GM21390 (cell line): Measurements from ENCODE around the gene PPM1G.

Experiments used
- ATAC-seq: cut with Tn5 transposase; IDR thresholded peaks from one replicate; pipeline ENCODE4 v1.9.1; 2021; ENCODE audit not compliant: unreplicated experiment

PPM1G gene

DNA sequence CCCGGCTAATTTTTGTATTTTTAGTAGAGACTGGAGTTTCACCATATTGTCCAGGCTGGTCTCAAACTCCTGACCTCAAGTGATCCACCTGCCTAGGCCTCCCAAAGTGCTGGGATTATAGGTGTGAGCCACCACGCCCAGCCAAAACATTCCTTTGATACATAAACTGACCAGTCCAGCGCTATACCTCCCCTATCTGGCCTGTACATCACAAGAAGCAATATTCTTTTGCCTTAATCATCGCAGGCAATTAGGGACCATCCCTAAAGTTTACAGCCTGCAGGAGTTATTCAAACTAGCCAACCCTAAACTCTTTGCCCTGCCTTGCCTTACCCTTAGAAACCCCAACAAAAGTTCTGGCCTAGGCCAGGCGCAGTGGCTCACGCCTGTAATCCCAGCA is 6.8 kb upstream of the PPM1G start:
- no peak for ATAC-seq

DNA sequence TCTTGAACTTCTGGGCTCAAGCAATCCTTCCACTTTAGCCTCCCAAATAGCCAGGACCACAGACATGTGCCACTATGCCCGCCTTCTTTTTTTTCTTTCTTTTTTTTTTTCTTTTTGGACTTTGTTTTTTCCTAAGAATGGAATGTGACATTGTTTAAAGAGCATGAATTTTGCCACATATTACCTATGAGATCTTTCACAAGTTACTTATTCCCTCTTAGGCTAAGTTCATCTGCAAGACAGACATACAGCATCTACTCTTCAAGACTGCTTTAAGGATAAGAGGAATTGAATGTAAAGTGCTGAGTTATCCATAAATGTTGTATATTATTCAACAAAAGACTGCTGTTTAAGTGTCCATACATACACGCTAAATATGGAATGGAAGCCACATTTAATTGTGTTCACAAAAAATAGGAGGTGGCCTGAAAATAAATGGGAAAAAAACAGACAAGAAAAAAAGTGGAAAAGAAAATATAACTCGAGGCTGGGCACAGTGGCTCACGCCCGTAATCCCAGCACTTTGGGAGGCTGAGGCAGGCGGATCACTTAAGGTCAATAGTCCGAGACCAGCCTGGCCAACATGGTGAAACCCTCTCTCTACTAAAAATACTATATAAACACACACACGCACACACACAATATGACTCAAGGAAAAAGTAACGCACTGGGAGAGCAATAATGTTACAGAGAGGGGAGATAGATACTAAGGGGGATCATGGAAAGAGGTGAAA is 3.2 kb upstream of the PPM1G start:
- ATAC-seq: no peak

DNA sequence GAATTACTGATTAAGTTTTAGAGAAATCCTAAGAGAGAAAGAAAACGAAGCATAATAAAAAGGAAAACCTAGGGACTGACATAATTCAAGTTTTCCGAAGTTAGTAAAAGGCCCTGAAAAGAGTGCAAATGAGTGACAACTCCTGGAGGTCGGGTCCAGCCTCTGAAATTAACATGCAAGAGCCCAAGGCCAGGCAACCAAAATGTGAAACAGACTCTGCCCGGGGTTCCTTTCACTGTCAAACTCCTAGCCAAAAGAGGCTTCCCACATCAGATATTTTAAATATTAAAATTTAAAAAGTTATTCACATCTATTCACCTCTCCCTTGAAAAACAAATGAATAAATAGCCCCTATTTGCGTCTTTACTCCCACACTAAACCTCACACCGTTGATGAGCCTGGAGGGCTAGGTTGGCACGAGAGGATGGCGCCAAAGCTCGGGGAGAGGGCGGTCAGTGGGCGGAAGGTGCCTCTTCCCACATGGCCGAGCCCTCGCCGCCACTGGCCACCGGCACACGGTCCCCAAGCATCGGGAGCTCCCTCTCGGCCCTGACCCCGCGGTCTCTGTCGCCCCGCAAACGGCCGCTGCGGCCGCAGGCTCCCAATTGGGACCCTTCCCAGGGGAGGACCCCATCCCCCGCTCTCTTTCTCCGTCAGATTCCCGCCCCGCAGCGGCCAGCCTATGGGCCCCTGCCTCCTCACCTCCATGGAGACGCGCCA is 630 bp downstream of the PPM1G start:
- ATAC-seq: peak; percentile 20

DNA sequence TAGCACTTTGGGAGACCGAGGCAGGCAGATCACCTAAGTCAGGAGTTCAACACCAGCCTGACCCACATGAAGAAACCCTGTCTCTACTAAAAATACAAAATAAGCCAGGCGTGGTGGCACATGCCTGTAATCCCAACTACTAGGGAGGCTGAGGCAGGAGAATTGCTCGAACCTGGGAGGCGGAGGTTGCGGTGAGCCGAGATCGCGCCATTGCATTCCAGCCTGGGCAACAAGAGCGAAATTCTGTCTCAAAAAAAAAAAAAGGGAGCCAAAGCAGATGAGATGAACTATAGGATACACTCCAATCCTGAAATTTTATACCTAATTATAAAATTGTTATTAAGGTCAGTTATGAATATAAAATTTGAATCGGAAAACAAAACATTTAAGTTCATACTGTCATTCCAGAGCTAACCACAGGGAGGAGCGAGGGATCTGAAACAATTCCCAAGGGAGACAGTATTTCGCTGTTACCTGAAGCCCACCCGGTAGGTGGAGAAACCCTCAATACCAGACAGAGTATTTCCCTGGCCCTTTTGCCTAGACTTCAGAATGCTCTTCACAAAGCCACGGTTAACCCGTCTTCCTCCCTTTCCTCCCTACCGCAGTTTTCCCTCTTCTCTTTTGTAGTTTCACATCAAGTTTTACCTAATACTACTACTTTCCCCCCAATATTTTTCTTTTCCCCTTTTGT is 1.4 kb downstream of the PPM1G start:
- ATAC-seq: no peak

DNA sequence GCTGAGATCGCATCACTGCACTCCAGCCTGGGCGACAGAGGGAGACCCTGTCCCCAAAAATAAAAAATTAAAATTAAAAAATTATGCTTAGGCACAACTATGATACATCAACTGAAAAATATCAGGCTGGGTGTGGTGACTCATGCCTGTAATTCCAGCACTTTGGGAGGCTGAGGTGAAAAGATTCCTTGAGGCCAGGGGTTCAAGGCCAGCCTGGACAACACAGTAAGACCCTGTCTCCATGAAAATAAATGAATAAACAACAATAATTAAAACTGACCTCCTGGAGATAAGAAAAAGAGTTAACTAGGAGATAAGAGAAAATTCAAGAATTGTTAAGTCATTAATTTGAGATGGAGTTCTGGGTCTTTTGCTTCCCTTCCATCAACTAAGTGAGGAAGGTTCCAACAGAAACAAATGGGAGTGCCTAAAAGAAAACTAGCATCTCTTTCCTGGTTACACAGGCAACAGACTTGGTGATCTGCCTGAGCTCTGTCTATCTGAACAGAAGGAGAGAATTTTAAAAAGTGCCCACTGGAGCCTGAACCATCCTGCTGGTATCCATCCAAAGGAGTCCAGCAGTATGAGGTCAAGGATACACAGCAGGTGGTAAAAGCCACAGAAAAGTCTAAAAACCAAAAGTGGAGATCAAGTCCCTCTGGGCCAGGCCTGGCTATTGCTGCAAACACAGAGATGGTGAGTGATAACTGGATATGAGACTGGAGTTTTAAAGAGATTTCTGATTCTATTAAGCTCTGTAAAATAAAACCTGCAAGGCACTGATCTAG is 8.8 kb downstream of the PPM1G start:
- ATAC-seq: no peak

DNA sequence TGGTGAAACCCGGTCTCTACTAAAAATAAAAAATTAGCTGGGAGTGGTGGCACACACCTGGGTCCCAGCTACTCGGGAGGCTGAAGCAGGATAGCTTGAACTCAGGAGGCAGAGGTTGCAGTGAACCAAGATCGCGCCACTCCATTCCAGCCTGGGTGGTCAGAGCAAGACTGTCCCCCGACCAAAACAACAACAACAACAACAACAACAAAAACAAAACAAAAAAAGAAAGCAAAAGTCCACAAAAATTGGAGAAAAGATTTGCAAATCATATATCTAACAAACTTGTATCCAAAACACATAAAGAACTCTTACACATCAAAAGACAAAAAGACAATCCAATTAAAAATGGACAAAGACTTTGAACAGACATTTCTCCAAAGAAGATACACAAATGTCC is 10.4 kb downstream of the PPM1G start:
- ATAC-seq: no peak

DNA sequence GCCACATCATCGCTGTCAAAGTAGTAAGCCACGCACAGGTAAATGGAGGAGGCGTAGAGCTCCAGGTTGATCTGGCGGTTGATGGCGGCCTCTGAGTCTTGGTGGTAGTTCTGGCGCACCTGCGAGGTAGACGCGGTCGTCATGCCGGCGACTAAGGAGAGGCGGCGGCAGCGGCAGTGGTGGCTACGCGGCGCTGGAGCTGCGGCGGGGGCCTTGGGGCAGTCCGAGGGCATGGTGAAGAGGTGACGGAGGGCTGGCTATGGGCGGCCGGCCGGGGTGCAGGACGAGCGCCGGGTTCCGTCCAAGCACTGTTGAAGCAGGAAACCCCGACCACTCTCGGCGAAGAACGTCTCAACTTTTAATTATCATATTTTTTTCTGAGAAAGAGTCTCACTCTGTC is 16.2 kb downstream of the PPM1G start:
- no peak for ATAC-seq

DNA sequence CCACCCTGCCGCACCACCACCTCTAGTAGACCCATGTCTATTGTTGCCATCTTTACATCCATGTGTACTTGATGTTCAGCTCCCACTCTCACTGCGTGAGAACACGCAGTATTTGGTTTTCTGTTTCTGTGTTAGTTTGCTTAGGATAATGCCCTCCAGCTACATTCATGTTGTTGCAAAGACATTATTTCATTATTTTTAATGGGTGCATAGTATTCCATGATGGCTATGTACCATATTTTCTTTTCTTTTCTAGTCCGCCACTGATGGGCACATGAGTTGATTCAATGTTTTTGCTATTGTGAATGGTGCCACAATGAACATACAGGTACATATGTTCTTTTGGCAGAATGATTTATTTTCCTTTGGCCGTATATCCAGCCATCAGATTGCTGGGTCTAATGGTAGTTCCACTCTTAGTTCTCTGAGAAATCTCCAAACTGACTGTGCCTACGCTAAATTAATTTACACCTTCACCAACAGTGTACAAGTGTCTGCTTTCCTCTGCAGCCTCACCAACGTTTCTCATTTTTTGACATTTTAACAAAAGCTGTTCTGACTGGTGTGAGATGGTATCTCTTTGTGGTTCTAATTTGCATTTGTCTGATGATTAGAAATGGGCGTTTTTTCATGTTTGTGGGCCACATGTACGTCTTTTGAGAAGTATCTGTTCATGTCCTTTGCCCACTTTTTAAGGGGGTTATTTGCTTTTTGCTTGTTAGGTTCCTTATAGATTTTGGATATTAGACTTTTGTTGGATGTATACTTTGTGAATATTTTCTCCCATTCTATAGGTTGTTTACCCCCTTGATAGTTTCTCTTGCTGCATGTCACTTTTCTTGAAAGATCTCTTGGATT is 18.3 kb downstream of the PPM1G start:
- ATAC-seq: no peak

DNA sequence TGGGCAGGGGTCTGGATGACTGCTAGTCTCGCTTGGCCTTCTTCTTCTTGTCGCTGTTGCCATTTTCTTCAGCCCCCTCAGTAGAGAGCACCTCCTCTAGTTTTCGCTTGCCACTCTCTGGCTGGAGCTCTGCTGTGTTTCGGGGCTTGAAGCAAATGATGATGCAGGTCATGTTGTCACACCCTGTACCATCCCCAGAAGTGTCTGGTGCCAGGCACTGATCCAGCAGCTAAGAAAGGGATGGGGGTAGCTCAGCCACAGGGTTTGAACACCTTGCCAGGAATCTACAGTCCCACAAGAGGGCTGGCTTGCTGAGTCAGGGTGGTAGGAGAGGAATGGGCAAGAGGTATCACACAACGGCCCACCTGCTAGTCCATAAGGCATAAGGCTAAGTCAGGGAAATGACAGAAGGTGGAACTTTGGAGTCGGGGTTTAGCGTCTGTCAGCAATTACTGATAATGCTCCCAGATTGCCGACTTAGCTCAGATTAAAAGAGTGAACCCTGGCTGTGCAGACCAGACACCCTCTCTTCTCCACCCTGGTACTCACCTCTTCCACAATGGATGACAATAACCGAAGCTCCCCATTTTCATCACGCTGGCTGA is 27.7 kb downstream of the PPM1G start:
- no peak for ATAC-seq

DNA sequence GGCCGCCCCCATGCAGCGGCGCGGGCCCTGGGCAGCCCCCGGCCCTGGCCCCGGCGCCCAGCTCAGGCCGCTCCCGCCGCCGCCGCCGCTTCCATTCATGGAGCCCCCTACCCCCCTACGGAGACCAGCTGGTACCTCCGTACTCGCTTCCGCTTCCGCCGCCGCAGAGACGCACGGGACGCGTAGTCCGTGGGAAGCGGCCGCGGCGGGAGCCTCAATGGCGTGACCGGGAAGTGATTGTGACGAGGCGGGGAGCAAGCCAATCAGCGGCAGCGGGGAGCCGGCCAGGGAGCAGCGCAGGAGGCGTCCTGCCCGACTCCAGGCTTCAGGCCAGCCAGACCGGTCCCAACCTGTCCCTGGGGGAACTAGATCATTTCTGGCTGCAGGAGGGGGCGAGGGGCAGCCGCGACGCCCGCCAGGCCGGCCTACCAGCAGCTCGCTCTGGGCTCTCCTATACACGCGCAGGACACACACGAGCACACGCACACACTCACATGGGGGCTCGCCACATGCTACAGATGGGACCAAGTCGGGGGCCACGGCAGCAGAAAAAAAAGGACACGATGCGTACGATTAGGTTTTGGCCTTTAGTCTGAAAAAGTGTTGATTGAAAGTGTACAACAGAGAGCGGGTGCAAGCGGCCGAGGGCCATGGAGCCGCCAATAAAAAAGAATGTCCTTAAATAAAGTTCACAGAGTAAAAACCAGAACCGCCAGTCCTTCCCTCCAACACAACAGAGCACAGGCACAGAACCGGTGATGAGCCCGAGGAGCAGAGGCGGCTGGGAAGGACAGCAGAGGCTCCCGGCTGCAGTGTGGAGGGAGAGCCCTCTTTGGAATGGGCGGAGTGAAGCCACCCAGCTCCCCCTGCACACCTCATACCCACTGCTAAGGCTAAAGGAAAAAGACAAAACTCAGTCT is 28.5 kb downstream of the PPM1G start, which contains the start of gene ZNF513:
TSS of gene ZNF513 (minus strand) at position 109 of the 920 bp plus-strand sequence. CDS start 208 bp downstream, outside the sequence.
- ATAC-seq: peak; percentile 94

DNA sequence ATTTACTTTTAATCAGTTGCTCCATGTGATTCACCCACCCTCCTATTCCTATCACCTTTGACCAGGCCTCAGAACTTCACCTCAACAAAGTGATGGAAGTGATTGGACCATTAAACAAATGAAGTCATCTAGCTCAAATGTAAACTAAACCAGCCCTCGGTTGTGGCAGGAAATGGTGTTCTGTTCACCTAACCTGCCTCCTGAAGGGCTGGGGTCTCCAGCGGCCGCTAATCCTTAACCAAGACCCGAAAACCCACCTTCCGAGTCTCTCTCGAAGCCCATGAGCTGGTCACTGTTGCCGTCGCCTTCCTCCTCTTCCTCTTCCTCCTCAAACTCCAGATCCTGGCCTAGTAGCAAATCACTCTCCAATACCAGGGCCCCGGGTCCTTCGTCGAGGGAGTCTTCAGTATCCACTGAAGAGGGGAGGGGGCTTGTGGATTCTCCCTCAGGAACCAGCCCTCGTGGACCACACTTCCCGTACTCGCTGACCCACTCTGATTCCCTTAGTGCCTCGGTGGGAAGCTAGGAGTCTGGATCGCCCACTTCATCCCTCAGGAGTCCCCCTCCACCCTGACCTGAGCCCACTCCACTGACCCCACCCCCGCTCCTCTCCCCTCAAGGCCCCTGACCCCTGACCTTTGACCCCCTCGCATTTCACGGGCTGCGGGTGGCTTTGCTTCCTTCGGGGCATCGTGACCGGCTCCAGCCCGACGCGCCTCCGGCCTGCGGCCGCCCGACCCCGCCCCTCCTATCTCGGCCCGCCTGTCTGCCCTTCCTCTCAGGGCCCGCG is 29.4 kb downstream of the PPM1G start:
- no peak for ATAC-seq

DNA sequence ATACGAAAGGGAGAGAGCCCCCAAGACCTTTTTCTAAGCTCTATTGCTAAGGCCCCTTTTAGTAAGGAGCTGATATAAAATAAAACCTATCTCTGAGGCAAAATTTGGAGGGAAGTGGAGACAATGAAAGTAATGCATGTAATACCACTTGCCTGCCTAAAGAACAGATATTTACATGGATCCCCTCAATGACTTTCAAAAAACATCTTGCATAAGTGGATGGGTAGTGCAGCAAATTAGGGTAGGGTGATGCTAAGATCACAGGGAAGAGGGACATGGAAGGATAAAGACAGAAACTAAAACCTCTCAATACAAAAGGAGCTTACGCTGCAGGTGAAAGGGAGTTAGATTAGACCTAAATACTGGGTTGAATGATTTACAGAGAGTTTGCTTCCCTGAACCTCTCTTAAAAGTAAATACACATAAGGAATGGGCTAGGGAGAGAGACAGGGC is 30.0 kb downstream of the PPM1G start:
- ATAC-seq: no peak

DNA sequence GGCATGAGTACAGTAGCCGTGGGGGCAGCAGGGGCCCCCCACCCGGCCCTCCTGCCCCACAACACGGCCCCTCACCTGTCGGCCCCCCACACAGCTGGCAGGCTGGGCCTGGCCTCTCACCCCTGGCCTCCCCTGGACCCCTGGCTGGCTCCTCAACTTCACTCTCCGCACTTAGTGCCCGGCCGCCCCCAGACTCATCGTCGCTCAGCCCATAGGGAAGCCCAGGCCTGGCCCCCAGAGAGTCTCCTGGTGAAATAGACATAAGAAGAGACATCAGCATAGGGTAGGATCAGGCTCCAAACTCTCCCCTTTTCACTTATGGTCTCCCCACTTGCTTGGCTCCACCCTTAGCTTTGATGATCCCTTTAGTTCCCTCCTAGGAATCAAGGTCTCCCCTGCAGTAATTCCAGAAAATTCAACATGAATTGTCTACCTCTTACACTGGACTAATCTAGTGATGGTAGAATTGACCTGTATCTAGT is 30.5 kb downstream of the PPM1G start:
- no peak for ATAC-seq

DNA sequence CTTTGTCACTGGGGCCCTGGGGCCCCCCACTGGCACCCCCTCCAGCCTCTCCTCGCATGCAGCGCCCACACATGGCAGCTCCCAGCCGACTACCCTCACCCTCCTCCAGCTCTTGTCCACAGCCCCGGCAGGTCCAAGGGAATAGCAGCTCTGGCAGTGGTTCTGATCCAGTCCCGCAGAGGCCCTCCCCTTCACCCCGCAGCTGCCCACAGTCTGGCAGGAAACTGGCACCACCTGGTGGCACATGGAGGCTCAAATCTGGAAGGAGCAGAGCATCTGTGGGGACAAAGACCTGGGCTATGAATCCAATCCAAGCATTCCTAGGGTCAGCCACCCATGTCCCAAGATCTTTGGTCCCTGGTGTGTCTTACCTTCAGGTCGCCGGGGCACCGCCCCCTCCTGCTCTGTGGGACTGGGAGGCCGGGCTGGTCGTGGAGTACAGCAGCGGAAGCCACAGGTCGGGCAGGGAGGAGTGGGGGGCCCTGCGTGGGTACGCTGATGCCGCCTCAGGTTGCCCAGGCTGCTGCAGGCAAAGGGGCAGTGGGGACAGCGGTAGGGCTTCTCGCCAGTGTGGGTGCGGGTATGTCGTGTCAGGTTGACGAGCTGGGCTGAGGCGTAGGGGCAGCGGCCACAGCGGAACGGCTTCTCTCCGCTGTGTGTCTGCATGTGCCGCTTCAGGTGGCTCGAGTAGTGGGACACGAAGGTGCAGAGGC is 31.1 kb downstream of the PPM1G start:
- no peak for ATAC-seq

DNA sequence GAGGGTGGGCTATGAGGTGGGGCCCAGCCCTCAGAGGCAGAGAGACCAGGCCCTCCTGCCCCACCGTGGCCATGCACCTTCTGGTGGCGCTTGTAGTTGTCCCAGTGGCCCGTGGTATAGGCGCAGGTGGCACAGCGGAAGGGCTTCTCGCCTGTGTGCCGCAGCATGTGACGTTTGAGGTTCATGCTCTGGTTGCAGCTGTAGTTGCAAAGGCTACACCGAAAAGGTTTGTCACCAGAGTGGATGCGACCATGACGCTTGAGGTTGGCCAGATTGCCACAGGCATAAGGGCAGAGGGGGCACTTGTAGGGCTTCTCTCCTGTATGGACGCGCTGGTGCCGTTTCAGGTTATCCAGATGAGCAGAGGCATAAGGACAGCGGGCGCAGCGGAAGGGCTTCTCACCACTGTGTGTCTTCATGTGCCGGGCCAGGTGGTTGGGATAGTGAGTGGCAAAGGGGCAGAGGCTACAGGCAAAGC is 31.7 kb downstream of the PPM1G start:
- no peak for ATAC-seq

DNA sequence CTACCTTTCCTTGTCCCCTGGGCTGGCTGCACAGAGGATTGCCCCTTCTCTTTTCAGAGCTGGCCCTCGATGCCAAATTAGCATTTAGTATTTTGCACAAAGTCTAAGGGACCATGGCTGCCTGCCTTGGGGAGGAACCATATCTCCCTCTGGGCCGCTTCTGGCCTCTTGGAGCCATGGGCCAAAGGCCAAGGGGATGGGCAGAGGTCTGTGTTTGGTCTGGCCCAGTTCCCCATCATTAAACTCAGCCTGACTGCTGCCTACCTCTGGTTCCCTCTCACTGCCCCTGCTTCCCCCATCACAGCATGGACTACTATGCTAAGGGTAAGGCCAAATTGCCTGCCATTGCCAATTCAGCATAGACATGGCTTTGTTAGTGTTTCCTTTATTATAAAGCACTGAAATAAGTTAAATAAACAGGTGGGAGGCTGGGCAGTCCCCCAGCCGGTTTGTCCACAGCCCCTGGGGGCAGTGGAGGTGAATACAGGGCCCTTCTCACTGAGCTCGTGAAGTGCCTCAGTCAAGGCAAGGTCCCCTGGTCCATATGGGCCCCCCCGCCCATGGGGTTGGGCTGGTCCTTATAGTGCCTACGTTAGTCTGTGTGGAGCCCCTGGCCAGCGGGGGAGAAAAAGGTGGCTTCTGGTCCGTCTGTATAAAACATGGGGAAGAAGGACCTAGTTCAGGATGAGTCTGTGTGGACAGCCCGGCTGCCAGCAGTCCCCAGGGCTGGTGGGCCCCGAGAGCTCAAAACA is 32.3 kb downstream of the PPM1G start:
- ATAC-seq: no peak
